Measurements from ENCODE around the gene SLIT3.

The SLIT3 gene

GRCh38 chr5:169050146-169050571 lies 250.8 kb downstream of the SLIT3 start:
- DNase-seq (ENCODE audit: extremely low read depth in 1 of 2, low read depth in 1 of 2), result no peak

GRCh38 chr5:169049712-169050111 lies 251.2 kb downstream of the SLIT3 start:
- DNase-seq (ENCODE audit: extremely low read depth in 1 of 2, low read depth in 1 of 2), result no peak

GRCh38 chr5:169048181-169049125 lies 252.5 kb downstream of the SLIT3 start:
- DNase-seq (ENCODE audit: extremely low read depth in 1 of 2, low read depth in 1 of 2), result no peak

- no peak for DNase-seq (ENCODE audit: extremely low read depth in 1 of 2, low read depth in 1 of 2)
Observed at GRCh38 chr5:169044962-169045361, 256.0 kb downstream of the SLIT3 start.

- no peak for DNase-seq (ENCODE audit: extremely low read depth in 1 of 2, low read depth in 1 of 2)
Observed at GRCh38 chr5:169041180-169041579, 259.8 kb downstream of the SLIT3 start.

- no peak for DNase-seq (ENCODE audit: extremely low read depth in 1 of 2, low read depth in 1 of 2)
Observed at GRCh38 chr5:169039592-169039991, 261.3 kb downstream of the SLIT3 start.

GRCh38 chr5:169037466-169037865 lies 263.5 kb downstream of the SLIT3 start:
- DNase-seq (ENCODE audit: extremely low read depth in 1 of 2, low read depth in 1 of 2), result no peak

- no peak for DNase-seq (ENCODE audit: extremely low read depth in 1 of 2, low read depth in 1 of 2)
Observed at GRCh38 chr5:169036079-169036805, 264.7 kb downstream of the SLIT3 start.

GRCh38 chr5:169029661-169030274 lies 271.2 kb downstream of the SLIT3 start:
- no peak for DNase-seq (ENCODE audit: extremely low read depth in 1 of 2, low read depth in 1 of 2)

GRCh38 chr5:169029037-169029436 lies 271.9 kb downstream of the SLIT3 start:
- no peak for DNase-seq (ENCODE audit: extremely low read depth in 1 of 2, low read depth in 1 of 2)

- no peak for DNase-seq (ENCODE audit: extremely low read depth in 1 of 2, low read depth in 1 of 2)
Observed at GRCh38 chr5:169027501-169028061, 273.4 kb downstream of the SLIT3 start.

GRCh38 chr5:169025491-169025890 lies 275.4 kb downstream of the SLIT3 start:
- no peak for DNase-seq (ENCODE audit: extremely low read depth in 1 of 2, low read depth in 1 of 2)

GRCh38 chr5:169024421-169024820 lies 276.5 kb downstream of the SLIT3 start:
- DNase-seq (ENCODE audit: extremely low read depth in 1 of 2, low read depth in 1 of 2), result no peak

- no peak for DNase-seq (ENCODE audit: extremely low read depth in 1 of 2, low read depth in 1 of 2)
Observed at GRCh38 chr5:169022718-169023117, 278.2 kb downstream of the SLIT3 start.

GRCh38 chr5:169020102-169020501 lies 280.8 kb downstream of the SLIT3 start:
- no peak for DNase-seq (ENCODE audit: extremely low read depth in 1 of 2, low read depth in 1 of 2)

GRCh38 chr5:169018925-169019324 lies 282.0 kb downstream of the SLIT3 start:
- no peak for DNase-seq (ENCODE audit: extremely low read depth in 1 of 2, low read depth in 1 of 2)

GRCh38 chr5:169015991-169016390 lies 284.9 kb downstream of the SLIT3 start:
- DNase-seq (ENCODE audit: extremely low read depth in 1 of 2, low read depth in 1 of 2), result no peak

- DNase-seq (ENCODE audit: extremely low read depth in 1 of 2, low read depth in 1 of 2), result no peak
Observed at GRCh38 chr5:169013846-169014245, 287.1 kb downstream of the SLIT3 start.

GRCh38 chr5:169013208-169013728 lies 287.7 kb downstream of the SLIT3 start:
- no peak for DNase-seq (ENCODE audit: extremely low read depth in 1 of 2, low read depth in 1 of 2)

- no peak for DNase-seq (ENCODE audit: extremely low read depth in 1 of 2, low read depth in 1 of 2)
Observed at GRCh38 chr5:169012450-169012849, 288.5 kb downstream of the SLIT3 start.

GRCh38 chr5:169011451-169011850 lies 289.5 kb downstream of the SLIT3 start:
- no peak for DNase-seq (ENCODE audit: extremely low read depth in 1 of 2, low read depth in 1 of 2)
